HepG2 (cell line): ENCODE measurements around the gene MEAF6. TPM values are rescaled to one million over a fixed set of nuclear protein-coding genes. Genes with fewer than 3 reads are reported as not detected.

Source experiments
- ATAC-seq: fragments of 200-7000 bp; cut with Tn5 transposase; 3 replicates; pipeline ENCODE4 v1.9.1; 2020; ENCODE audit warnings: mild to moderate bottlenecking, moderate library complexity
- BruUV-seq: library from RNA; stranded (reverse); fragments of 400-500 nt; replicated peaks from 2 replicates; lab custom pipeline; 2021; lab: Mats Ljungman, UMichigan
- CTCF ChIA-PET: fragments of 300-600 bp; formaldehyde crosslinking; extraction: SDS; loops from one replicate; lab custom pipeline; 2021; ENCODE audit warnings: low total read pairs, inconsistent platforms, low intra/inter-chr PET ratio; lab: Yijun Ruan, JAX
- POLR2A ChIA-PET: fragments of 350-600 bp; sonication (Branson Sonifier 250); formaldehyde crosslinking; loops from one replicate; lab custom pipeline; 2020; ENCODE audit warnings: antibody characterized with exemption, inconsistent platforms; lab: Yijun Ruan, JAX
- DNase-seq: peaks from one replicate; pipeline ENCODE4 v3.0.0-alpha.2; 2015; ENCODE audit warnings: low spot score
- FAIRE-seq: peaks from 3 replicates; lab custom pipeline; 2011; peaks lifted over from hg19 to GRCh38; lab: Jason Lieb, UNC
- H2AFZ ChIP-seq: one replicate; pipeline ENCODE4 v1.6.1; 2011; ENCODE audit warnings: low read length, inconsistent platforms
- H3K27ac ChIP-seq: fragments of 300-600 bp; 3 replicates; pipeline ENCODE4 v1.8.0; 2011; ENCODE audit warnings: mixed run types, mild to moderate bottlenecking, mixed read lengths, low read length, inconsistent platforms; ENCODE audit not compliant: insufficient read depth; ENCODE audit errors: extremely low read length
- H3K27me3 ChIP-seq, 2 experiments: fragments of 200-600 bp in 1 of 2; 2 replicates in 1 of 2; 3 replicates in 1 of 2; pipeline versions ENCODE4 v1.6.0 to v1.8.0; 2011; ENCODE audit warnings: low read length in 2 of 2, mild to moderate bottlenecking in 2 of 2, moderate library complexity in 2 of 2, inconsistent platforms in 1 of 2; ENCODE audit not compliant: insufficient read depth in 2 of 2, control insufficient read depth in 1 of 2
- H3K36me3 ChIP-seq, 2 experiments: fragments of 200-600 bp in 1 of 2; replicated peaks in 1 of 2; 2 replicates in 1 of 2; 3 replicates in 1 of 2; pipeline versions ENCODE4 v1.5.1 to v1.8.0; 2011; ENCODE audit warnings: low read length in 2 of 2, inconsistent platforms in 1 of 2; ENCODE audit not compliant: insufficient read depth in 2 of 2, control insufficient read depth in 1 of 2
- H3K4me1 ChIP-seq: 2 replicates; pipeline ENCODE4 v1.5.1; 2012; ENCODE audit warnings: low read length, inconsistent platforms; ENCODE audit not compliant: insufficient read depth
- H3K4me2 ChIP-seq: 2 replicates; pipeline ENCODE4 v1.6.0; 2011; ENCODE audit warnings: low read depth, low read length, inconsistent platforms
- H3K4me3 ChIP-seq, 3 experiments: fragments of 200-600 bp in 1 of 3; sonication (generic), shearing (Covaris generic) in 1 of 3; replicated peaks in 1 of 3; 2 replicates each; pipeline ENCODE4 v1.5.1; 2011 to 2016; ENCODE audit warnings: low read length in 3 of 3, inconsistent platforms in 2 of 3, low read depth in 2 of 3, mild to moderate bottlenecking in 2 of 3, control low read depth in 1 of 3, mixed read lengths in 1 of 3; ENCODE audit not compliant: insufficient read depth in 1 of 3
- H3K79me2 ChIP-seq: one replicate; pipeline ENCODE4 v1.6.1; 2011; ENCODE audit warnings: low read length, inconsistent platforms; ENCODE audit not compliant: insufficient read depth
- H3K9ac ChIP-seq: 2 replicates; pipeline ENCODE4 v1.6.0; 2011; ENCODE audit warnings: mild to moderate bottlenecking, low read depth, low read length, inconsistent platforms; ENCODE audit not compliant: insufficient read depth
- H3K9me3 ChIP-seq: 2 replicates; pipeline ENCODE4 v1.5.1; 2012; ENCODE audit warnings: mild to moderate bottlenecking, low read length
- H4K20me1 ChIP-seq: 2 replicates; pipeline ENCODE4 v1.6.0; 2011; ENCODE audit warnings: inconsistent platforms, mild to moderate bottlenecking, low read length, moderate library complexity; ENCODE audit not compliant: insufficient read depth
- CHD2 ChIP-seq: IDR thresholded peaks from 2 replicates; pipeline ENCODE4 v1.6.1; 2011; ENCODE audit warnings: low read depth, low read length, improper control_type of control experiment
- NCOR1 ChIP-seq: fragments of 200-600 bp; sonication (generic); IDR thresholded peaks from 2 replicates; pipeline ENCODE4 v1.7.0; 2017; ENCODE audit warnings: antibody characterized with exemption, low read length, borderline replicate concordance
- SAP130 ChIP-seq: IDR thresholded peaks from 2 replicates; pipeline ENCODE4 v1.6.1; 2016; ENCODE audit warnings: low read depth
- TIGD3 ChIP-seq: sonication (generic); formaldehyde crosslinking; IDR thresholded peaks from 2 replicates; pipeline ENCODE4 v1.5.1; 2020; ENCODE audit warnings: mild to moderate bottlenecking, missing genetic modification reagents, borderline replicate concordance
- ZNF12 ChIP-seq: sonication (generic); formaldehyde crosslinking; IDR thresholded peaks from 2 replicates; pipeline ENCODE4 v1.5.0; 2020; ENCODE audit warnings: missing genetic modification reagents
- ZNF280D ChIP-seq: sonication (generic); formaldehyde crosslinking; IDR thresholded peaks from 2 replicates; pipeline ENCODE4 v1.5.1; 2020; ENCODE audit warnings: mild to moderate bottlenecking, missing genetic modification reagents
- ZNF781 ChIP-seq: sonication (generic); formaldehyde crosslinking; IDR thresholded peaks from 2 replicates; pipeline ENCODE4 v1.5.1; 2020; ENCODE audit warnings: borderline replicate concordance, mild to moderate bottlenecking, missing genetic modification reagents; ENCODE audit errors: not compliant biosample characterization
- ZSCAN25 ChIP-seq: sonication (generic); formaldehyde crosslinking; IDR thresholded peaks from 2 replicates; pipeline ENCODE4 v1.8.0; 2022; ENCODE audit warnings: mild to moderate bottlenecking, missing genetic modification reagents
- WGBS: methylation state at CpG from one replicate; pipeline ENCODE4 v1.1.6; 2017; ENCODE audit warnings: low lambda C conversion rate; 5-methylcytosine and 5-hydroxymethylcytosine counted together
- in situ Hi-C: cut with HindIII; loops from 2 replicates; pipeline ENCODE4 v1.10.0; 2017; ENCODE audit warnings: low pct_unique_long_range_greater_than_20kb; ENCODE audit not compliant: extremely low pct_ligation_motif_present
- intact Hi-C: fragments of 100-400 bp; cut with micrococcal nuclease; formaldehyde crosslinking; loops from one replicate; pipeline ENCODE4 v1.10.0; 2022; ENCODE audit not compliant: unreplicated experiment
- polyA plus RNA-seq, 8 experiments: library from polyadenylated mRNA; depleted of rRNA in 3 of 8; stranded (reverse) in 7 of 8; unstranded in 1 of 8; fragments of >200 nt; fragmentation: Illumina TruSeq in 4 of 8; extraction: Trizol in 4 of 8; gene quantifications; 2 replicates each; pipeline versions ENCODE4 v1.2.1 to v1.2.3, GENCODE V29; 2011 to 2016; ENCODE audit warnings: low read depth in 4 of 8, missing spikeins in 1 of 8, mixed read lengths in 1 of 8; ENCODE audit not compliant: insufficient read depth in 1 of 8
- total RNA-seq, 5 experiments: library from RNA; depleted of rRNA; stranded (reverse); fragments of >200 nt; fragmentation: Illumina TruSeq; extraction: Trizol; gene quantifications; 2 replicates each; pipeline ENCODE4 v1.2.3, GENCODE V29; 2016; ENCODE audit warnings: low read depth in 1 of 5
- TF ChIP-seq, protein P1 (sequence below): sonication (generic); formaldehyde crosslinking; IDR thresholded peaks from 2 replicates; pipeline ENCODE4 v1.4.0; 2020; ENCODE audit warnings: mild to moderate bottlenecking, missing genetic modification reagents, borderline replicate concordance
- TF ChIP-seq, protein P2 (sequence below): sonication (generic); formaldehyde crosslinking; IDR thresholded peaks from 2 replicates; pipeline ENCODE4 v1.9.0; 2022; ENCODE audit warnings: missing genetic modification reagents, mild to moderate bottlenecking, borderline replicate concordance
- TF ChIP-seq, protein P3 (sequence below): IDR thresholded peaks from 2 replicates; pipeline ENCODE4 v1.6.1; 2016; ENCODE audit warnings: low read depth, borderline replicate concordance

Gene MEAF6
- total and polyA plus RNA-seq, 2 of the 13 experiments (the other 11 are each of a cell fraction or from before 2014, with no cell fraction given), result 29.5 to 45.6 TPM

- H3K79me2 ChIP-seq, result peaks cover 34% of the 10 kb centered on the region
- in situ Hi-C loops (no loop called here), intact Hi-C loops (no loop called here)
- 34% methylated on average over 24 of the region's 54 CpGs for WGBS
- CTCF ChIA-PET, result no interaction called here
- peaks cover 2 to 20% of the 10 kb centered on the region in 2 experiments; a peak in 3 of 5 replicates for H3K36me3 ChIP-seq
- H2AFZ ChIP-seq, result no peak within 1 kb of the TSS
- peaks cover 37% of the 10 kb centered on the region for H3K4me1 ChIP-seq
- no peaks in the 10 kb centered on the region; a peak in 1 of 5 replicates for H3K27me3 ChIP-seq
- no TSS peak for BruUV-seq
- peak within 1 kb of the TSS; percentile 85 for H3K4me2 ChIP-seq
- H3K27ac ChIP-seq, result peak within 1 kb of the TSS; percentile 70
- peak within 1 kb of the TSS; percentile 93 to 98 (median 93) for H3K4me3 ChIP-seq
- FAIRE-seq, result peak; percentile 89
- peak within 1 kb of the TSS; percentile 96 for H3K9ac ChIP-seq
- no peaks in the 10 kb centered on the region; the same call in 1 of the 2 replicates for H4K20me1 ChIP-seq
- DNase-seq, result peak; percentile 92
- no peaks in the 10 kb centered on the region for H3K9me3 ChIP-seq
- POLR2A ChIA-PET, result interaction anchor here (0.6 to 1.3 kb wide), 7 partner anchors 10 to 138 kb away, joined by 3 to 18 read pairs (median 6); partner anchors contain the start of genes GNL2 and MEAF6
- peak; percentile 91 for ATAC-seq
- peak; percentile 39; the same call in 1 of the 2 replicates for TF ChIP-seq ZSCAN25 (CRISPR knock-in tag)
- TF ChIP-seq ZNF280D (CRISPR knock-in tag), result peak; percentile 82; the same call in 1 of the 2 replicates
- TF ChIP-seq NCOR1, result peak; percentile 13; the same call in 1 of the 2 replicates
- peak; percentile 96 for TF ChIP-seq SAP130
- TF ChIP-seq, protein P1, sequence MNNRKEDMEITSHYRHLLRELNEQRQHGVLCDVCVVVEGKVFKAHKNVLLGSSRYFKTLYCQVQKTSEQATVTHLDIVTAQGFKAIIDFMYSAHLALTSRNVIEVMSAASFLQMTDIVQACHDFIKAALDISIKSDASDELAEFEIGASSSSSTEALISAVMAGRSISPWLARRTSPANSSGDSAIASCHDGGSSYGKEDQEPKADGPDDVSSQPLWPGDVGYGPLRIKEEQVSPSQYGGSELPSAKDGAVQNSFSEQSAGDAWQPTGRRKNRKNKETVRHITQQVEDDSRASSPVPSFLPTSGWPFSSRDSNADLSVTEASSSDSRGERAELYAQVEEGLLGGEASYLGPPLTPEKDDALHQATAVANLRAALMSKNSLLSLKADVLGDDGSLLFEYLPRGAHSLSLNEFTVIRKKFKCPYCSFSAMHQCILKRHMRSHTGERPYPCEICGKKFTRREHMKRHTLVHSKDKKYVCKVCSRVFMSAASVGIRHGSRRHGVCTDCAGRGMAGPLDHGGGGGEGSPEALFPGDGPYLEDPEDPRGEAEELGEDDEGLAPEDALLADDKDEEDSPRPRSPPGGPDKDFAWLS (CRISPR knock-in tag), result no peak
- TF ChIP-seq CHD2, result no peak
- TF ChIP-seq ZNF12, result no peak
- TF ChIP-seq, protein P2, sequence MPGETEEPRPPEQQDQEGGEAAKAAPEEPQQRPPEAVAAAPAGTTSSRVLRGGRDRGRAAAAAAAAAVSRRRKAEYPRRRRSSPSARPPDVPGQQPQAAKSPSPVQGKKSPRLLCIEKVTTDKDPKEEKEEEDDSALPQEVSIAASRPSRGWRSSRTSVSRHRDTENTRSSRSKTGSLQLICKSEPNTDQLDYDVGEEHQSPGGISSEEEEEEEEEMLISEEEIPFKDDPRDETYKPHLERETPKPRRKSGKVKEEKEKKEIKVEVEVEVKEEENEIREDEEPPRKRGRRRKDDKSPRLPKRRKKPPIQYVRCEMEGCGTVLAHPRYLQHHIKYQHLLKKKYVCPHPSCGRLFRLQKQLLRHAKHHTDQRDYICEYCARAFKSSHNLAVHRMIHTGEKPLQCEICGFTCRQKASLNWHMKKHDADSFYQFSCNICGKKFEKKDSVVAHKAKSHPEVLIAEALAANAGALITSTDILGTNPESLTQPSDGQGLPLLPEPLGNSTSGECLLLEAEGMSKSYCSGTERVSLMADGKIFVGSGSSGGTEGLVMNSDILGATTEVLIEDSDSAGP, result peak; percentile 73; the same call in 1 of the 2 replicates
- TF ChIP-seq, protein P3, sequence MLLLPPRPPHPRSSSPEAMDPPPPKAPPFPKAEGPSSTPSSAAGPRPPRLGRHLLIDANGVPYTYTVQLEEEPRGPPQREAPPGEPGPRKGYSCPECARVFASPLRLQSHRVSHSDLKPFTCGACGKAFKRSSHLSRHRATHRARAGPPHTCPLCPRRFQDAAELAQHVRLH (CRISPR knock-in tag), result peak; percentile 36; the same call in 1 of the 2 replicates
- TF ChIP-seq ZNF781 (CRISPR knock-in tag), result no peak
- TF ChIP-seq TIGD3 (CRISPR knock-in tag), result no peak
Measured at GRCh38 chr1:37553927-37554808, 39.6 kb upstream of the MEAF6 start, which contains the start of gene SNIP1. Gene SNIP1, minus strand, starts transcription at chr1:37554293. Its CDS starts 64 bp downstream, at chr1:37554229.
